ENCODE measurements around the gene SOCS1.

SOCS1 gene

GRCh38 chr16:11259655-11260595 is 3.9 kb upstream of the SOCS1 start:
- no peak for DNase-seq

DNA sequence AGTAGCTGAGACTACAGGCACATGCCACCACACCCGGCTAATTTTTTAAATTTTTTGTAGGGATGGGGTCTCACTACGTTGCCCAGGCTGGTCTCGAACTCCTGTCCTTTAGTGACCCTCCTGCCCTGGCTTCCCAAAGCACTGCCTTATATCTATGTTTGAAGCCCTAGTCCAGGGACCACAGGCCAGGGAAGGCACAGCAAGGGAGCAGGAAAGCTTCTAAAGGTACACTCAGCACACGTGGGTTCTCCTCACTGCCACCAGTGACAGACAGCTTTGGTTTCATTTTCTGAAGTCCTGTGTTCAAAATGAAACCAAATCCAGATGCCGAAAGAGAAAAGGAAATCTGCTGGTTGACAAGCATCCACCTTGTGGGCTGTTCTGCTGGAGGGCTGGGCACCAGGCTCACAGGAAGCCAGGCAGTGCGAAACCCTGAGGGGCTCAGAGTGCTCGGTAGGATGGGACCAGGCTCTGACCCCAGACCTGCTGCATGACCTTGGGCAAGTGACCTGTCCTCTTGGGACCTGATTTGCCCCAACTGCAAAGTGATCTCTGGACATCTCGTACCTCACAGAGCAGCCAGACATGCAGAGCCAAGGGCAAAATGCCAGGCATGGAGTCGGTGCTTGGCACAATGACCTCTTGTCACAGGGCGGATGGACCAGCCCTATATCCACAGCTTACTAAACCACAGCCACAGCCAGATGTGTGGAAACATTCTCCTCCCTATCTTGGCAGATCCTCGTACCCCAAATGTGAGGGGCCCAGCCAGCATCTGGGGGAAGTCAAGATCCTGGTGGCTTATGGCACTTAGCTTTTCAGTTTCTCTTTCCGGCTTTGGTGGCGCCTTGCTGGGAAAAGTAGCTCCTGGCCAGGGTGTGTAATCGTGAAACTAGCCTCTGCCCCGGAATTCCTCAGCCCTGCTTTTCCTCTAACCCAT is 2.8 kb upstream of the SOCS1 start:
- DNase-seq = no peak

DNA sequence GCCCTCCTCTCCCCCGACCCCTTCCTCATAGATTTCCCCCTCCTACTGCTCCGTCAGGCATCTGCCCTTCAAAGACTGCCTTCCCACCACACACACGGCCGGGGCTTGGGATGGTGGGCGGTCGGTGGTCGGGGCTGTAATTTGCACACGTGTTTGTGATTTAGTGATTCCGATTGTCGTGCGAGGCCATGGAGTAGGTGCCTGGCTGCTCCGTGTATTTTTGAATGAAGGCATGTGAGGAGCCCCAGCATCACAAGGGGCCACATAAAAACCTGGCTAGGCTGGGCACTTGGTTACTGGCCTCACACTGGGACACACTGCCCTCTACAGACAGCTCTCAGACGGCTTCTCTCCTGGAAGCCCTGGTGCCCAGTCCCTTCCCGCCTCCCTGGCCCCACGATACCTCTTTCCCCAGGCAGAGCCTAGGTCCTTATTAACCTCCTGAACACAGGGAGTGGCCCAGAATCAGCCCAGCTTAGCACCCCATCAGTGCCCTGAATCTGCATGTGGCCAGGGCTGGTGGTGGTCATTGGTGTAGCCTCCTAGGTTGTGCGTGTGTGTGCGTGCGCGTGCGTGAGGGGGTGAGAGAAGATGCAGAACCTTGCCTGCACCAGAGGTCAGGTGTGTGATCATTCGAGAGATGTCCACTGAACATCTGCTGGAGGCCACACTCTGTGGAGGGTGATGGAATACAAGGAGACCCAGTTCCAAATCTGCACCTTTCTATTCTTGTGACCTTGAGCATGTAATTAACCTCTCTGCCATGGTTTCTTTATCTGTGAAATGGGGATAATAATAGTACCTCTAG is 1.3 kb upstream of the SOCS1 start:
- peak; percentile 51 for DNase-seq

- DNase-seq = peak; percentile 26
Observed at GRCh38 chr16:11256661-11257130, 692 bp upstream of the SOCS1 start.

DNA sequence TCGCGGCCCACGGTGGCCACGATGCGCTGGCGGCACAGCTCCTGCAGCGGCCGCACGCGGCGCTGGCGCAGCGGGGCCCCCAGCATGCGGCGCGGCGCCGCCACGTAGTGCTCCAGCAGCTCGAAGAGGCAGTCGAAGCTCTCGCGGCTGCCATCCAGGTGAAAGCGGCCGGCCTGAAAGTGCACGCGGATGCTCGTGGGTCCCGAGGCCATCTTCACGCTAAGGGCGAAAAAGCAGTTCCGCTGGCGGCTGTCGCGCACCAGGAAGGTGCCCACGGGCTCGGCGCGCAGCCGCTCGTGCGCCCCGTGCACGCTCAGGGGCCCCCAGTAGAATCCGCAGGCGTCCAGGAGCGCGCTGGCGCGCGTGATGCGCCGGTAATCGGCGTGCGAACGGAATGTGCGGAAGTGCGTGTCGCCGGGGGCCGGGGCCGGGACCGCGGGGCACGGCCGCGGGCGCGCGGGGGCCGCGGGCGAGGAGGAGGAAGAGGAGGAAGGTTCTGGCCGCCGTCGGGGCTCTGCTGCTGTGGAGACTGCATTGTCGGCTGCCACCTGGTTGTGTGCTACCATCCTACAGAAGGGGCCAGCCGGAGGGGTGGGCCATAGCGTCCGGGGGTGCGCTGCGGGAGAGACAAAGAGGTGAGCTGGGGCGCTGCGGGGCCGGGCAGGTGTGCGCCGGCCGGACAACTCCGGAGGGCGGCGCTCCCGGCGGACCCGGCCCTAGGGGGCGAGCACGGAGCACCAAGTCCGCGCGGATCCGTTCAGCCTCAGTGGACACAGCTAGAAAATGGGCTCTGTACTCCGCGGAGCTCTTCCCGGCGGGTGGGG is 879 bp downstream of the SOCS1 start:
- no peak for DNase-seq

DNA sequence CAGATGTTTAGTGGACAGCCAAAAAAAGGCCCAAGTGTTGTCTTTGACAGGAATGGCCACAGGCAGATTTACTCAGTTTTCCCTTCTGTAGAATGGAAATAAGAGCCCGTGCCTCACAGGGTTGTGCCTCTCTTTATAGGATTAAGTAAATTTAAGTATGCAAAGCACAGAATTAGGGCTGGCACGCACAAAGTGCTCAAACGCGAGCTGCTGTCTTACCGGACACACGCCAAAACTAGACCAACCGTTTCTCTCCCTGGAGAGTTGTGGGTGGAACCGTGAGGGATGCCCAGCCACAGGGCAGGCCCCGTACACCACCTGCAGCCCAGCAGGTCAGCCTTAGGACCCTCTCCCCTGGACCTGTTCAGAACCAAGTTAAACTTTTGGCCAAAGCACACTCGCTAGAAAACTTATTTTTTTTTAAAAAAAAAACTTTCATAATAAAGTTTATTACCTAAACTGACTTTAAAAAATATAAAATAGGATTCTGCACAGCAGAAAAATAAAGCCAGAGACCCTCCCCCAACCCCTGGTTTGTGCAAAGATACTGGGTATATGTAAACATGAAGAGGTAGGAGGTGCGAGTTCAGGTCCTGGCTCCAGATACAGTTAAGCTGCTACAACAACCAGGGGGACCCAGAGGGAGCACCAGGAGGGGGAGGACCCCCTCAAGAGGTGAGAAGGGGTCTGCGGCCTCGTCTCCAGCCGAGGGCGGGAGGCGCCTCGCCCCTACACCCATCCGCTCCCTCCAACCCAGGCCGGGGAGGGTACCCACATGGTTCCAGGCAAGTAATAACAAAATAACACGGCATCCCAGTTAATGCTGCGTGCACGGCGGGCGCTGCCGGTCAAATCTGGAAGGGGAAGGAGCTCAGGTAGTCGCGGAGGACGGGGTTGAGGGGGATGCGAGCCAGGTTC is 1.8 kb downstream of the SOCS1 start:
- DNase-seq = no peak

GRCh38 chr16:11253009-11253994 is 2.7 kb downstream of the SOCS1 start:
- no peak for DNase-seq

DNA sequence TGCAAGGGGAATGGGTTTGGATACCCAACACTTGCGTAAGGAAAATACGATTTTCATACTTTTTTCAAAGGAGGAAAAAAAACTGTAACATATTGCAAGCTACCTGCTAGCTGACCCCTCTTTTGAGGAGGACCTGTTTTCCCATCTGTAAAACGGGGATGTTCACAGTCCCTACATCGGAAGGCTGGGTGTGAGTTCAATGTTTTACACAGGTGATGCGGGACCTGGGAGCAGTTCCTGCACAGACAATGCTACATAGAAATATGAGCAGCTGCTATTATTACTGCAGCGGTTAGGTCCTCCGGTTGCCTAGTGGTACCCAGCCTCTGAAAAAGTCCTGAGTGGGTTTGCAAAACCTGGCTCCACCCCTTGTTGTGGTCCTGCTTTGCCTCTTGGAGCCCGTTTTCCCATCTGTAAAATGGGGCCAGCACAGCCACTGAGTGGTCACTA is 3.5 kb downstream of the SOCS1 start:
- DNase-seq = no peak

GRCh38 chr16:11251525-11252481 is 4.2 kb downstream of the SOCS1 start:
- DNase-seq = no peak

- no peak for DNase-seq
Observed at GRCh38 chr16:11250786-11251524, 5.0 kb downstream of the SOCS1 start.

DNA sequence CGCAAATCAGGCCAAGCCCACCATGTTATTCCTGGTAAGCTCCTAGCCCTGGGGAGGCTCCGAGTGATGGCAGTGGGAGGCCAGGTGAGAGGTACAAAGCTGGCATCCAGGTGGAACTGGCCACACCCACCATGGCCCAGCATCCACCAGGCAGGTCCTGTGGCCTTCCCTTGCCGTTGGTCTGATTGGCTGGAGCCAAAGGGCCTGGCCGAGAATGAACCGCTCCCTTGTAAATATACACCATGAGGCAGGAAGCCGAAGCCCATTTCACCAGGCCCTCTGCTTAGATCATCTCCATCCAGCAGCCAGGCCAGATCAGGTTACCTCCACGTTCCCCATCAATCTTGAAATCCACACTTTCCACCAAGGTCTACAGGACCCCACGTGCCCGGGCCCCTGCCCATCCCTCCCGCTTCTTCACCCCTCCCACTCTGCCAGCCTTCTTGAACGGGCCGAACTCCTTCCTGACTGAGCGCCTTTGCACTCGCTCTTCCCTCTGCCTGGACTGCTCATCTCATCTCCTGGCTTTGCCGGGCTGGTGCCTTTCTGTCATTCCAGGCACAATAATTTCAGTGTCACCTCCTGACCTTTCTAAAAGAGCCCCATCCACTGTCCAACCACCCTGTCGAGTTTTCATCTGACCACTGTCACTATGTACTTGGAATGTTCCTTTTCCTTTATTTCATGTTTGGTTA is 5.8 kb downstream of the SOCS1 start:
- no peak for DNase-seq

DNA sequence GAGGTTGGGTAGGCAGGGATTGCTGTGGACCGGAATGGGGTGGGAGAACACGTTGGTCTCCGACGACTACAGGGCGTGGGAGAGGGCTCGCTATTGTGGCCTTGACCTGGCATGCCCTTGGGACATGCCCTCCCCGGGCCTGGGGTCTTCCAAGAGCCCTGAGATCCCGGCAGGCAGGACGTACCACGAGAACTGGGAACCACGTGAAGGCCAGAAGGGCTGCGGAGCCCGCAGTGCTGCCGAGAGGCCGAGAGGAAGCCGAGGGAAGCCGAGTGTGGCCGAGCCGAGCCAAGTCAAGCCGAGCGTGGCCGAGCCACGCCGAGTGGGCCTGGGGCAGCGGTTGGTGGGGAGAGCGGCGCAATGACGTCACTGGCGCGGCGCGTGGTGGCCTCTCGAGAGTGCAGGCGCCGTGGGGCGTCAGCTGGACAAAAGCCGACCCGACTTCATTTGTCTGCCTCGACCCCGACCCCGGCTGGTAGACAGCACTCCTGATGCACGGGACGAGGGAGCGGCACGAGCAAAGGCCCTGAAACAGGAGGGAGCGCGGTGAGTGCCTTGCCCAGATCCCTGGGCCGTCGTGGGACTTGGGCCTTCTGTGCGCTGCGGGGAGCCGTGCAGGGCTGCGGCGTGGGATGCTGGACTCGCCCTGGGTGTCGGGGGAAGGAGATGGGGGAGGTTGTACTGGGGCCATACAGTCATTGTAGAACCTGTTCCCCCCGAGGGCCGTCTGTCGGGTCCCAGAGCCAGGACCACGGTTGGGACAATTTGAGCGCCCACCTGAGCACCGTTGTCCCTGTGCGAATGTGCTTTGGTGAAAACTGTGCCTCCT is 6.6 kb downstream of the SOCS1 start:
- DNase-seq = no peak

DNA sequence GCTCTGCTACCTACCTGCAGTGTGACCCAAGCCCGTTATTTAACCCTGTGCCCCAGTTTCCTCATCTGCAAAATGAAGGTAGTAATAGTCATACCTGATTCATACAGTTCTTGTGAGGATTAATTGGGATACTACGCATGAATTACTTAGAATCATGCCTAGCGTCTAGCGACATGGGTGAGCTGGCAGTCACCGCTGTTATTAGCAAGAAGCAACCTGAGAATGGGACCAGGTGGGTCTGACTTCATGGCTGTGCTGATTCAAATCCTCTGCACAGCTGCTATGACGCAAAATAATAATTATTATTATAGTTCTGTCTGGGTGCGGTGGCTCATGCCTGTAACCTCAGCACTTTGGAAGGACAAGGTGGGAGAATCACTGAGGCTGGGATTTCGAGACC is 7.9 kb downstream of the SOCS1 start:
- DNase-seq = no peak

DNA sequence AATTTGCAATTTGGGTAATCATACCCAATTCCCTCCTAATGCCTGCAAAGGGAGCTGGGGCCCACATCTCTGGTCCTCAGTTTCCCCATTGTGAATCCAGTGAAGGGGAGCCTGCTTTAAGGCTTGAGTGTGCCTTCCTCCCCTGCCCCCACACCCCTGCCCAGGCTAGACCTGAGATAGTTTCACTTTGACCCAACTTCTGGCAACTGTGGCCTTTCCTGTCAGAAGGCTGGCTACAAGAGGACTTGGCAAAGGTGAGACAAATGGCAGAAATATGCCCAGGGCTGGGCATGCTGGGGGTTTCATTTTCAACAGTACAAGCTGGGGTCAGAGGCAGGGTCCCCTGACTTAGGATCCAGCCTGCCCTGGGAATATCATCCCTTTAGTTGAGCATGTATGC is 10.0 kb downstream of the SOCS1 start:
- no peak for DNase-seq

GRCh38 chr16:11245222-11245737 is 10.7 kb downstream of the SOCS1 start:
- no peak for DNase-seq
